ENCODE data around the gene GIGYF1. TPM values are rescaled to one million over a fixed set of nuclear protein-coding genes. Genes with fewer than 3 reads are reported as not detected.

Gene GIGYF1
- polyA plus RNA-seq, 1 experiment = 7.6 TPM

DNA sequence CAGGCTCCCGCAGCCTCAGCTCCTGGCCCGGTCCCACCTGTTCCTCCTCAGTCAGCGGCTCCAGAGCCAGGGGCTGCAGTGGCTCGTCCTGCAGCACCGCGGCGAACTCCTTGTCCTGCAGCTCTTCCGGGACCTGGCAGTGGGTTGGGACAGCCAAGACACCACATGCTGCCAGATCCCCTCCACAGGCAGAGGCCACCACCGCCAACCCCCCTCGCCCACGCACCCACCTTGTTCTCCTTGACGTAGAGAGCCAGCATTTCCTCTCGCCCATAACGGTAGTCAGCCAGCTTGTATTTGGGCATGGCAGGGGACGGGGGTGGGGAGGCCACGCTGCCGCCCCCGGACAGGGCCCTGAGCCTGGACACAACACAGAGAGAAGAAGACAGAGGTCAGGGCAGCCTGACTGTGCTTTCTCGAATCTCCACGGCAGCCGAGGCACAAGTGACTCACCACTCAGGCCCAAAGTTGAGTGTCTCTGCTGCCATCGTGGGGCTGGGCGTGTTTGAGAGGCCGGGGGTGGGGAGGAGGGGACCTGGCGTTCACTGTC is 6.2 kb downstream of the GIGYF1 start:
- Histone ChIP-seq H3K36me3 (ENCODE audit: control insufficient read depth, insufficient read depth, low read length) (peaks cover 47% of the 10 kb centered on the region), H3K27me3 (ENCODE audit: control insufficient read depth, insufficient read depth, low read length) (no peaks in the 10 kb centered on the region), H3K4me3 (ENCODE audit: low read depth, low read length) (no peak overlapping the region)
- TF ChIP-seq, protein P1, sequence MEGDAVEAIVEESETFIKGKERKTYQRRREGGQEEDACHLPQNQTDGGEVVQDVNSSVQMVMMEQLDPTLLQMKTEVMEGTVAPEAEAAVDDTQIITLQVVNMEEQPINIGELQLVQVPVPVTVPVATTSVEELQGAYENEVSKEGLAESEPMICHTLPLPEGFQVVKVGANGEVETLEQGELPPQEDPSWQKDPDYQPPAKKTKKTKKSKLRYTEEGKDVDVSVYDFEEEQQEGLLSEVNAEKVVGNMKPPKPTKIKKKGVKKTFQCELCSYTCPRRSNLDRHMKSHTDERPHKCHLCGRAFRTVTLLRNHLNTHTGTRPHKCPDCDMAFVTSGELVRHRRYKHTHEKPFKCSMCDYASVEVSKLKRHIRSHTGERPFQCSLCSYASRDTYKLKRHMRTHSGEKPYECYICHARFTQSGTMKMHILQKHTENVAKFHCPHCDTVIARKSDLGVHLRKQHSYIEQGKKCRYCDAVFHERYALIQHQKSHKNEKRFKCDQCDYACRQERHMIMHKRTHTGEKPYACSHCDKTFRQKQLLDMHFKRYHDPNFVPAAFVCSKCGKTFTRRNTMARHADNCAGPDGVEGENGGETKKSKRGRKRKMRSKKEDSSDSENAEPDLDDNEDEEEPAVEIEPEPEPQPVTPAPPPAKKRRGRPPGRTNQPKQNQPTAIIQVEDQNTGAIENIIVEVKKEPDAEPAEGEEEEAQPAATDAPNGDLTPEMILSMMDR (IDR thresholded peaks at IDR 0.05; ENCODE audit: insufficient read depth, low read depth, low read length) = no peak
- POLR2A ChIA-PET = interaction anchor here (0.5 kb wide), 1 partner anchor 30 kb away, joined by 5 read pairs; no protein-coding TSS in a partner anchor
- no peak for DNase-seq (ENCODE audit: low read depth)
- CTCF ChIA-PET = interaction anchor here (7.1 to 10.3 kb wide), 3 partner anchors 7 to 125 kb away, joined by 84 to 162 read pairs (median 110); partner anchors contain the start of gene POP7

DNA sequence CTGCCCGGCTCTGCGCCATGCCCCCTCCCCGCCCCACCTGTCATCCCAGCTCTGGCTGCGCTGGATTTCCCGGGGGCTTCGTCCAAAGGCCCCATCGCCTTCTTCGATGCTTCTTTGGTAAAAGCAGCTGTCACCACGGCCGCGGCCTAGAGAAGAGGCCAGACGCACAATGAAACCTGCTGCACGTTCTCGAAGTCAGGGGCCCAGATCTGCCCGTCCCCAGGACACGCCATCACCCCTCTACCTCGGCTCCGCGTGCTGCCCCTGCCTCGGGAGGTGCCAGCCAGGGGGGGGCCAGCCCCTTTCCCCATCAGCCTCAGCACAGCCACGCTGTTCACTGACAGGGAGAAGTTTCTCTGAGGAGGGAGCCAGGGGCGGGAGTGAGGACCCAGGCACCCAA is 6.8 kb downstream of the GIGYF1 start:
- peaks cover 51% of the 10 kb centered on the region for H3K36me3 ChIP-seq (ENCODE audit: control insufficient read depth, insufficient read depth, low read length)
- ChIA-PET POLR2A (interaction anchor here (0.5 kb wide), 1 partner anchor 30 kb away, joined by 5 read pairs; no protein-coding TSS in a partner anchor), CTCF (interaction anchor here (9.0 to 10.3 kb wide), 2 partner anchors 18 to 125 kb away, joined by 84 to 162 read pairs; partner anchors contain the start of gene POP7)
- TF ChIP-seq, protein P1 (IDR thresholded peaks at IDR 0.05; ENCODE audit: insufficient read depth, low read depth, low read length) = no peak
- H3K27me3 ChIP-seq (ENCODE audit: control insufficient read depth, insufficient read depth, low read length) = no peaks in the 10 kb centered on the region
- no peak overlapping the region for H3K4me3 ChIP-seq (ENCODE audit: low read depth, low read length)
- DNase-seq (ENCODE audit: low read depth) = no peak

DNA sequence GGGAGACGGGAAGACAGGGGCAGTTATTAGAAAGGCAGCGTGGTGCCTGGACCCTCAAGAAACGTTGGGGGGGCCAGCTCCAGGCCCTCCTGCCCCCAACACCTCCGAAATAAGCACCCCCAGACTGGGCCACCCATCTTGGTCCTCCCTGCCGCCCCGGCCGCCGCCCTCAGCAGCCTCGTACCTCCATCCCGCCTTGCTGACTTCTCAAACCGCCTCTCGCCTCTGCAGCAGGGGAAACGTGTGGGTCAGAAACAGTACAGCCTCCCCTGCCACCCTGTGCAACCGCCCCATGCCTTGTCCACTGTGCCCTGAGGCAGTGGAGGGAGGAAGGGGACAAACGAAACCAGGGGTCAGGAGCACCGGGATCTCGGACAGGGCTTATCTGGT is 7.2 kb downstream of the GIGYF1 start:
- POLR2A ChIA-PET = no interaction called here
- CTCF ChIA-PET = interaction anchor here (9.0 kb wide), 1 partner anchor 124 kb away, joined by 162 read pairs; no protein-coding TSS in a partner anchor
- no peak overlapping the region for H3K4me3 ChIP-seq (ENCODE audit: low read depth, low read length)
- H3K36me3 ChIP-seq (ENCODE audit: control insufficient read depth, insufficient read depth, low read length) = peaks cover 53% of the 10 kb centered on the region
- DNase-seq (ENCODE audit: low read depth) = no peak
- no peaks in the 10 kb centered on the region for H3K27me3 ChIP-seq (ENCODE audit: control insufficient read depth, insufficient read depth, low read length)
- TF ChIP-seq, protein P1 (IDR thresholded peaks at IDR 0.05; ENCODE audit: insufficient read depth, low read depth, low read length) = no peak

DNA sequence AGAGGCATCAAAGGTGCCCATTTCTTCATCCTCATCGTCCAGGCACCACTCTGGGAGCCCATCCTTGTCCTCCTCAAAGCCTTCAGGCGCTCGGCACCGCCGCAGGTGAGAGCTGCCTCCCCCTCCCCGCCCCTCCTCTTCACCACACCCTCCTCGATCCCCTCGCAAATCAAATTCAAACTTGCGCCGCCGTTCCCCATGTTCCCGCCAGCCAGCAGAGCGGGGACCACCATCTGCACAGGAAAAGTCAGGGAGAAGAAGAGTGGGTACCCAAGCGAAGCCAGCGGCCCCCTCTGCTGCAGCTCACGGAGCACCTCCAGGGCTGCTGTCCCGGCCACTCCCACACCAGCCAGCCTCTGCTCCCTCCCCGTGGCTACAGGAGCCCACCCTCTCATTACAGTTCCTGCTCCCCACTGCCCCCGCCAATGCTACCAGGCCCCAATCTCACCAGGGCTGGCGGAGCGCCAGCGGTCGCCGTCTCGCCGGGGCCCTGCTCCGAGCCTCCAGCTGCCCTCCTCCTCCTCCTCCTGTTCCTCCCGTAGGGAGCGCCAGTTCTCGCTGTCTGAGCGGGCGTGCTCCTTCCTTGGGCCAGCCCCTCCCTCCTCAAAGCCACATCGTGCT is 7.7 kb downstream of the GIGYF1 start:
- H3K36me3 ChIP-seq (ENCODE audit: control insufficient read depth, insufficient read depth, low read length) = peaks cover 56% of the 10 kb centered on the region
- no peak overlapping the region for H3K4me3 ChIP-seq (ENCODE audit: low read depth, low read length)
- POLR2A ChIA-PET = no interaction called here
- no peaks in the 10 kb centered on the region for H3K27me3 ChIP-seq (ENCODE audit: control insufficient read depth, insufficient read depth, low read length)
- CTCF ChIA-PET = interaction anchor here (9.0 kb wide), 1 partner anchor 124 kb away, joined by 162 read pairs; no protein-coding TSS in a partner anchor
- TF ChIP-seq, protein P1 (IDR thresholded peaks at IDR 0.05; ENCODE audit: insufficient read depth, low read depth, low read length) = no peak
- no peak for DNase-seq (ENCODE audit: low read depth)

DNA sequence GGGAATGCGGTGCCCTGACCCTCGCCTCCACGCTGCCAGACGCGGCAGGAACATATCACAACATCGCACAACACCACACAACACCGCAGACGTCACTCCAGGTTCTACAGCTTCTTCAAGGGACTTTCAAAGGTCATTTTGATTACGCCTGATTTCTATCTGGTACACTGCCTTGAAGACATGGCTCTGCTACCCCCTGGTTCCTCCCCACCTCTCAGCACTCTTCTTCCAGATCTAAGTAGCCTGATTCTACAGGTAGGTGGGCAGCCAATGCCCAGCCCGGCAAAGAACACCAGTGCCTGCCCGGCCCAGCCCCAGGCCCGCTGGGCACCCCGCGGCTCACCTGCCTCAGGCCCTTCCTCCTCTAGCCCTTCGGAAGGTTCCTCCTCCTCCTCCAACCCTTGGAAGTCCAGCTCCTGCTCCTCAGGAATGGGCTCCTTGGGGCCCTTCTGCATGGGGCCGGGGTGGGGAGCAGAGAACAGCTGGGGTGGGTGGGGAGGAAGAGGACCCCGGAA is 8.4 kb downstream of the GIGYF1 start:
- POLR2A ChIA-PET = no interaction called here
- TF ChIP-seq, protein P1 (IDR thresholded peaks at IDR 0.05; ENCODE audit: insufficient read depth, low read depth, low read length) = no peak

More for the DNA sequence above, 8.4 kb downstream of the GIGYF1 start:
- H3K4me3 ChIP-seq (ENCODE audit: low read depth, low read length) = no peak overlapping the region
- no peaks in the 10 kb centered on the region for H3K27me3 ChIP-seq (ENCODE audit: control insufficient read depth, insufficient read depth, low read length)
- H3K36me3 ChIP-seq (ENCODE audit: control insufficient read depth, insufficient read depth, low read length) = peaks cover 60% of the 10 kb centered on the region
- no peak for DNase-seq (ENCODE audit: low read depth)
- CTCF ChIA-PET = interaction anchor here (1.0 to 10.3 kb wide), 3 partner anchors 6 to 123 kb away, joined by 4 to 162 read pairs (median 110); partner anchors contain the start of gene GIGYF1

All from BJ (cell line).